Activated naive CD4-positive, alpha-beta T cell treated with anti-CD3 and anti-CD28 coated beads for 36 hours (primary cell): ENCODE results near the gene RPRD2. TPM values are rescaled to one million over a fixed set of nuclear protein-coding genes. Genes with fewer than 3 reads are reported as not detected.

Experiments
- CTCF ChIA-PET: fragments of 350-600 bp; sonication (Branson Sonifier 250); formaldehyde crosslinking; loops from one replicate; lab custom pipeline; 2021; ENCODE audit warnings: antibody characterized with exemption; lab: Charles Lee
- DNase-seq: peaks from one replicate; pipeline ENCODE4 v3.0.0-alpha.2; 2020
- H3K27ac Mint-ChIP-seq: one replicate; pipeline ENCODE4 v1.8.0; 2021; ENCODE audit warnings: mild to moderate bottlenecking, mixed read lengths
- H3K27me3 Mint-ChIP-seq: one replicate; pipeline ENCODE4 v1.8.0; 2021; ENCODE audit warnings: low read depth, mixed read lengths
- H3K36me3 Mint-ChIP-seq: one replicate; pipeline ENCODE4 v1.8.0; 2021; ENCODE audit warnings: low read depth, mixed read lengths
- H3K4me1 Mint-ChIP-seq: one replicate; pipeline ENCODE4 v1.8.0; 2021; ENCODE audit warnings: low read depth, mixed read lengths
- H3K4me3 Mint-ChIP-seq: one replicate; pipeline ENCODE4 v1.8.0; 2021; ENCODE audit warnings: mild to moderate bottlenecking, moderate library complexity, mixed read lengths
- H3K9me3 Mint-ChIP-seq: one replicate; pipeline ENCODE4 v1.8.0; 2021; ENCODE audit warnings: mixed read lengths
- intact Hi-C: fragments of 100-400 bp; cut with micrococcal nuclease; formaldehyde crosslinking; loops from one replicate; pipeline ENCODE4 v1.15.1; 2023
- total RNA-seq, 2 experiments: library from RNA; stranded (reverse); gene quantifications; one replicate each; pipeline ENCODE4 v1.2.3, GENCODE V29; 2021

Gene RPRD2
- total RNA-seq, 2 experiments from 2014 or later, result 20.9 to 22.9 TPM

DNA sequence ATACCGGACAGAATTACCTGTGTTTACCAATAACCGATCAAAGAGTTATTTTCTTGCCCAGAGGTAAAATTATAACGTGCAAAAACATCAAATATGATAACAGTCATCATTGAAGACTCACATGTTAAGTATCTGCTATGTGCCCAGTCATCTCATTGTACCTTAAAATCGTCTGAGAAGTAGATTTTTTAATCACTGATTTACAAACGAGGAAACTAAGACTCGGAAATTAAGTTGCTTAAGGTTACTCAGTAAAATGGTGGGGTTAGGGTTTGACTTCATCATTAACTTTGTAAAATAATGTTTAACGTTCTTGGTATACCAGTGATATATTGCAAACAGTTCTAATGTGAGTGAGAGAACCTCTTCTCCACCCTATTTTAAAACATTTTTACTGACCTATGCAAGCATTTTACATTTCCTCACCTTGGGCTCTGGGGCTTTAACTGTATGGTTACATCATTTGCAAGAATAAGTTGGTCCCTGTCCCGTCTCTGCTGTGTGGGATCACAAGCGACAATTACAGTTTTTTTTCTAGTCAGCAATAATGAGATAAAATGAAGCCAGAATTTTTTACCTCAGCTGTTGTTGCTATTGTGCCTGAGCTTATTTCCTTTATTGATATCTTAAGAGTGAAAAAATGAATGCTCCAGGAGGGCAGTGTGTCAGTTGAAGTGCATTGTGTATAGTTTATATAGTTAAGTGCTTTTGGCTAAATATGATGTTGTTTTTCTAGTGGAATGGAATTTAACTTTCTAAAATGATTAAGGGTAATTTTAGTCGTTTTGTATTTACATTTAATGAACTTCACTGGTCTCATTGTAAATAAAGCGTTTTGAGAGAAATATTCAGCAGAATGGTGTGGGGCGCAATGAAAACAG, 2.7 kb downstream of the RPRD2 start:
- H3K9me3 Mint-ChIP-seq, result no peaks in the 10 kb centered on the region
- CTCF ChIA-PET, result interaction anchor here (0.6 kb wide), 1 partner anchor 816 kb away, joined by 3 read pairs; no protein-coding TSS in a partner anchor
- DNase-seq, result peak; percentile 19
- H3K36me3 Mint-ChIP-seq, result peaks cover 24% of the 10 kb centered on the region
- intact Hi-C loops, result loop anchor here (1.0 to 10.0 kb wide), 6 partner anchors 64 to 691 kb away; partner anchors contain the start of genes ARNT, CDC42SE1, CERS2 and MINDY1
- no peaks in the 10 kb centered on the region for H3K27me3 Mint-ChIP-seq
- peak overlapping the region; percentile 89 for H3K4me3 Mint-ChIP-seq
- peaks cover 39% of the 10 kb centered on the region for H3K4me1 Mint-ChIP-seq
- peak overlapping the region; percentile 98 for H3K27ac Mint-ChIP-seq

DNA sequence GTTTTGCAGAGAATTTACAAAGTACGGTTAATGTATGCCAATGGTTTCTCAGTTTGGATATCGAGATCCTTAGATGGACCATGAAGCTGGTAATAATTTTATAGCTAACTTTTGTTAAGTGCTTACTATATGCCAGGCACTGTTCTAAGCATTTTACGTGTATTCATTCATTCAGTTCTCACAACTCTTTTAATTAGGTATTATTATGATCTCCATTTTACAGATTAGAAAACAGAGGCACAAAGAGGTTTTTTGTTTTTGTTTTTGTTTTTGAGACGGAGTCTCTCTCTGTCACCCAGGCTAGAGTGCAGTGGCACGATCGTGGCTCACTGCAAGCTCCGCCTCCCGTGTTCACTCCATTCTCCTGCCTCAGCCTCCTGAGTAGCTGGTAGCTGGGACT, 7.2 kb downstream of the RPRD2 start:
- no peaks in the 10 kb centered on the region for H3K9me3 Mint-ChIP-seq
- intact Hi-C loops, result no loop called here
- CTCF ChIA-PET, result interaction anchor here (0.8 kb wide), 1 partner anchor 12 kb away, joined by 3 read pairs; no protein-coding TSS in a partner anchor
- H3K36me3 Mint-ChIP-seq, result peaks cover 12% of the 10 kb centered on the region
- peak overlapping the region; percentile 46 for H3K4me3 Mint-ChIP-seq
- peak; percentile 23 for DNase-seq
- peaks cover 73% of the 10 kb centered on the region for H3K4me1 Mint-ChIP-seq
- no peaks in the 10 kb centered on the region for H3K27me3 Mint-ChIP-seq
- peak overlapping the region; percentile 68 for H3K27ac Mint-ChIP-seq

DNA sequence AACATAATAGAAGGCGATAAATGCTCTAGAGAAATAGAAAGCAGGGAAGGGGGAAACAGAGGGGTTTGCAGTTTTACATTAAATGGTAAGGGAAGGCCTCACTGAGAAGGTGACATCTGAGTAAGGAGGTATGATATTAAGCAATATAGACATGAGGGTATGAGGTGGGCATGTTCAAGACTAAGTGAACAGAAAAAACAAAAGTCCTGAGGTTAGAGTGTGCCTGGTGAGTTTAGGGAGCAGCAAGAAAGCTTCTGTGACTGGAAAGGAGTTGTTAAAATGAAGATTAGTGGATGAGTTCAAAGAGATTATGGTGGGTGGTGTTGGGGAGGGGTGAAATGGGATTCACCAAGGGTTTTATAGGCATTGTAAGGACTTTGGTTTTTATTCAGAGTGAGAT, 8.6 kb downstream of the RPRD2 start:
- Mint-ChIP-seq H3K4me1 (peaks cover 70% of the 10 kb centered on the region), H3K9me3 (no peaks in the 10 kb centered on the region), H3K27ac (no peak overlapping the region), H3K27me3 (no peaks in the 10 kb centered on the region), H3K36me3 (peaks cover 9% of the 10 kb centered on the region), H3K4me3 (no peak overlapping the region)
- intact Hi-C loops, result no loop called here
- CTCF ChIA-PET, result interaction anchor here (1.2 to 1.3 kb wide), 2 partner anchors 15 to 101 kb away, joined by 6 read pairs; no protein-coding TSS in a partner anchor
- DNase-seq, result no peak

DNA sequence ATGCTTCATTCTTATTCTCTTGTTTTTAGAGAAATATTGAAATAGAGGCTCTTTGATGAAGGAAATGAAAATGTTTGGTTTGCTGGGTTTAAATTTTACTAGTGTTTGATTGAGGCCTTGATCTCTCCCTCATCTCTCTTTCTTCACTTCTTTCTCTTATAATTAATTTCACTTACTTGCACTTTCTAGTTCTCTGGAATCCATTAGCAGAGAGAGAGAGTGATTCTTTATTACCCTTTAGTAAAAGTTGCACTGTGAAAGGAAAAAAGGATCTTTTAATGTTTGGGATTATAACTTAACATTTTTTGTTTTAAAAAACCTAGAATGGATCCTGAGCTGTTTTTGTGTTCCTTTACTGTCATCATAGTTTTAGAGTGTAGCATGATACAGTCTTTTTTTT, 12.2 kb downstream of the RPRD2 start:
- Mint-ChIP-seq H3K4me1 (peaks cover 53% of the 10 kb centered on the region), H3K27me3 (no peaks in the 10 kb centered on the region), H3K27ac (peak overlapping the region; percentile 26), H3K36me3 (peaks cover 4% of the 10 kb centered on the region), H3K9me3 (no peaks in the 10 kb centered on the region), H3K4me3 (no peak overlapping the region)
- CTCF ChIA-PET, result interaction anchor here (0.6 kb wide), 1 partner anchor 25 kb away, joined by 3 read pairs; no protein-coding TSS in a partner anchor
- DNase-seq, result no peak
- intact Hi-C loops, result no loop called here

DNA sequence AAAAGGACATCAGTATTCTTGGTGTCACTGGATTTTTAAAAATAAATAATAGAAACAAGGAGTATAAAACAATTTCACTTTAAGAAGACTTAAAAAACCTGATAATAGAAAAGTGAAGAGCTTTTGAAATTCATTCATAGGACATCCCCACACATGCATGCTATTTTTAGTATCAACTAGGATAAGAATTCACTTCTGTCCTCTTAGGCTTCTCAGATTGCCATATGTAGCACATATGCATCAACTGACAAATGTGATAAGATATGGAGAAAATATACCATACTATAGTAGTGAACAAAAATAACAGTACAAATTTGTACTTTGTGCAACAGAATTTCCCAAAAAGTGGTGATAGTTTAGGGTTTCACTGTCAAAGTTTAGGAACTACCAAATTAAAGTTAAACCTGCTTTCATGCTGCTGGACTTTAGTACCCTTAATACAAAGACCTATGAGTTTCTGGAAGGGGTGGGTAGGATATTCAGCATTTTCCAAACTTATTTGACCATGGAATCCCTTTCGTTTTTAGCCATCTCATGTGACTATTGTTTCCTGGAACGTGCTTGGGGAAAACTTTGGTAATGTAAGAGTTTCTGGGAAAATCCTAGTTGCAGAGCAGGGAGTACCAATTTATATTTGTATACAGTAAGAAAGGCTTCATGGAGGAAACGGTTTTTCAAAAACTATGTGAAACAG, 19.8 kb downstream of the RPRD2 start:
- H3K4me3 Mint-ChIP-seq, result no peak overlapping the region
- CTCF ChIA-PET, result interaction anchor here (0.7 to 1.2 kb wide), 2 partner anchors 13 to 16 kb away, joined by 3 to 4 read pairs; no protein-coding TSS in a partner anchor
- no peaks in the 10 kb centered on the region for H3K9me3 Mint-ChIP-seq
- H3K4me1 Mint-ChIP-seq, result peaks cover 34% of the 10 kb centered on the region
- H3K27ac Mint-ChIP-seq, result no peak overlapping the region
- peaks cover 2% of the 10 kb centered on the region for H3K36me3 Mint-ChIP-seq
- intact Hi-C loops, result no loop called here
- no peaks in the 10 kb centered on the region for H3K27me3 Mint-ChIP-seq
- no peak for DNase-seq

DNA sequence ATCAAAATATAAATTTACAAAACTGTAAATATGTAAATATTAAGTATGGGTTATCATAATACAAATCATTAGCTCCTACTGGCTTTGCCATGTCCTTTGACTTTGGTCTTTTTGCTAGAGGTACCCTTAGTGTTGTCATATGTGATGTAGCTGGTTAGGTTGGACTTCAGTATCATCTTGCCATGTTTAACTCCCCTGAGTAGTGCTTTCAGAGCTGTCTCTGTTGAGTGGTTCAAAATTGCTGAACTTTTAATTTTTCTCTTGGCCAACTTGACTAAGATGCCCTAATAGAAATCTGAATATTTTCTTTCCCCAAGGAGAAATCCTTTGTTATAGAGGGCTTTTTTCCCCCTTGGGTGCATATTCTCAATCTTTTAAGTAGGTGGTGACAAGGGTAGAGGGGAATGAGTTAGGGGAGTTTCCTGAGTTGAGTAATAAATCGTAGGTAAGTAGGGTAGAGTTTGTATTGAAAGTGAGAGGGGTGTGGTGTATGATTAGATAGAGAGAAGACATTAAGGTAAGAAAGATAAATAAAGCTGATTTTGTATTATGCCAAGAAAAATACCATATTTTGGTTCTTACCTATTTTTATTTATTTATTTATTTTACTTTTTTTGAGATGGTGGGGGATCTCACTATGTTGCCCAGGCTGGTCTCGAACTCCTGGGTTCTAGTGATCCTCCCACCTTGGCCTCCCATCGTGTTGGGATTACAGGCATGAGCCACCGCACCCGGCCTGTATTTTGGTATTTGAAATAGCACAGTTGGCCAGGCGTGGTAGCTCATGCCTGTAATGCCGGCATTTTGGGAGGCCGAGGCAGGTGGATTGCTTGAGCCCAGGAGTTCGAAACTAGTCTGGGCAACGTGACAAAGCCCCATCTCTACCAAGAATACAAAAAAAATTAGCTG, 21.8 kb downstream of the RPRD2 start:
- intact Hi-C loops, result loop anchor here (5.0 kb wide), 1 partner anchor 37 kb away; no protein-coding TSS in a partner anchor
- CTCF ChIA-PET, result interaction anchor here (0.5 to 0.6 kb wide), 3 partner anchors 17 to 166 kb away, joined by 3 to 5 read pairs (median 3); no protein-coding TSS in a partner anchor
- peak overlapping the region; percentile 0 for H3K27ac Mint-ChIP-seq

DNA sequence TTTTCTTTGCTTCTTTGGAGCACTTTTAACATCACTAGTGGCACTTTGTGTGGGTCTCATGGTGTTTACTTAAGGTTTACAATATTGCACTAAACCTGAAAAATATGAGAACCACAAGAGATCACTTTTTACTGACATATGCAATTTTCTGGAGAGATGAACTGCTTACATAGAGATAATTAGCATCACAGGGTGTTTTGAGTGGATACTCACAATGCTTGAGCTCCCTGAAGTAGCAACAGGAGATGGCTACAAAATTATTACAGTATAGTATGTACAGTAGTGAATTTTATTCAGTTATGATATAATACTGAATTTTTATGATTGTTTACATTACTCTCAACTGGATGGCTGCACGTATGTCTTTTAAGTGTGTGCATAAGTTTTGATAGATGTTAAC, 22.6 kb downstream of the RPRD2 start:
- Mint-ChIP-seq H3K9me3 (no peaks in the 10 kb centered on the region), H3K4me1 (peaks cover 49% of the 10 kb centered on the region), H3K36me3 (peaks cover 2% of the 10 kb centered on the region), H3K27me3 (no peaks in the 10 kb centered on the region), H3K27ac (no peak overlapping the region), H3K4me3 (no peak overlapping the region)
- CTCF ChIA-PET, result no interaction called here
- intact Hi-C loops, result loop anchor here (5.0 kb wide), 1 partner anchor 36 kb away; no protein-coding TSS in a partner anchor
- no peak for DNase-seq

More for the DNA sequence above, 21.8 kb downstream of the RPRD2 start:
- Mint-ChIP-seq H3K4me3 (no peak overlapping the region), H3K4me1 (peaks cover 47% of the 10 kb centered on the region), H3K27me3 (no peaks in the 10 kb centered on the region), H3K9me3 (no peaks in the 10 kb centered on the region), H3K36me3 (peaks cover 2% of the 10 kb centered on the region)
- no peak for DNase-seq

DNA sequence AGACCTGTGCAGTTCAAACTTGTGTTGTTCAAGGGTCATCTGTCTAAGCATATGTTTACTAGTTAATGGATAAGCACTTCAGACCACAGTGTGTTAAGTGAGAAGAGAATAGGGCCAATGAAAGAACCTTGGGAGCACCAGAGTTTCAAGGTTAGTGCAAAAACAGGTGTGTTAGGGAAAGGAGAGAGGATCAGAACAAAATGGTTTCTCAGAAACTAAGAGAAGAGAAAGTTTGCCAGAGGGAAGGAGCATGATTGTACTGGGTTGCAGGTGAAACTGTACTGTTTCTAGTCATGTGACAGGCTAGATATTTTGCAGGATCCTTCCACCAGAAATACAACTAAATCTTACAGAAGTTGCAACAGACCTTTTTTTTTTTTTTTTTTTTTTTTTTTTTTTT, 23.3 kb downstream of the RPRD2 start:
- H3K4me3 Mint-ChIP-seq, result no peak overlapping the region
- H3K27ac Mint-ChIP-seq, result peak overlapping the region; percentile 50
- no peak for DNase-seq
- H3K36me3 Mint-ChIP-seq, result peaks cover 2% of the 10 kb centered on the region
- H3K4me1 Mint-ChIP-seq, result peaks cover 52% of the 10 kb centered on the region
- CTCF ChIA-PET, result interaction anchor here (0.9 kb wide), 1 partner anchor 15 kb away, joined by 6 read pairs; no protein-coding TSS in a partner anchor
- intact Hi-C loops, result loop anchor here (5.0 kb wide), 1 partner anchor 35 kb away; no protein-coding TSS in a partner anchor
- H3K9me3 Mint-ChIP-seq, result no peaks in the 10 kb centered on the region
- H3K27me3 Mint-ChIP-seq, result no peaks in the 10 kb centered on the region

DNA sequence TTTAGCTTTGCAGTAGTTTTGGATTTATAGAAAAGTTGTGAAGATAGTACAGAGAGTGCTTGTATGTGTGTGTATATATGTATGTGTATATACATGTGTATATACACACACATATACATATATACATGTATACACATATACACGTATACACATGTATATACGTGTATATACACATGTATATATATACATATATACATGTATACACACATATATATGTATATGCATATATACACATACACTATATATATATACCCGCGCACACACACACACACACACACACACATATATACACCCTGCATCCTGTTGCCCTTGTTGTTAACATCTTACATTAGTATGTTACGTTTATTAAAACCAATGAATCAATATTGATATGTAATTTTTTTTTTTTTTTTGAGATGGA, 24.3 kb downstream of the RPRD2 start:
- no peak overlapping the region for H3K4me3 Mint-ChIP-seq
- no peak overlapping the region for H3K27ac Mint-ChIP-seq
- no peaks in the 10 kb centered on the region for H3K27me3 Mint-ChIP-seq
- H3K36me3 Mint-ChIP-seq, result peaks cover 2% of the 10 kb centered on the region
- intact Hi-C loops, result loop anchor here (5.0 kb wide), 1 partner anchor 34 kb away; no protein-coding TSS in a partner anchor
- CTCF ChIA-PET, result interaction anchor here (0.7 to 0.9 kb wide), 2 partner anchors 16 to 663 kb away, joined by 3 to 6 read pairs; no protein-coding TSS in a partner anchor
- H3K4me1 Mint-ChIP-seq, result peaks cover 59% of the 10 kb centered on the region
- no peaks in the 10 kb centered on the region for H3K9me3 Mint-ChIP-seq
- no peak for DNase-seq

DNA sequence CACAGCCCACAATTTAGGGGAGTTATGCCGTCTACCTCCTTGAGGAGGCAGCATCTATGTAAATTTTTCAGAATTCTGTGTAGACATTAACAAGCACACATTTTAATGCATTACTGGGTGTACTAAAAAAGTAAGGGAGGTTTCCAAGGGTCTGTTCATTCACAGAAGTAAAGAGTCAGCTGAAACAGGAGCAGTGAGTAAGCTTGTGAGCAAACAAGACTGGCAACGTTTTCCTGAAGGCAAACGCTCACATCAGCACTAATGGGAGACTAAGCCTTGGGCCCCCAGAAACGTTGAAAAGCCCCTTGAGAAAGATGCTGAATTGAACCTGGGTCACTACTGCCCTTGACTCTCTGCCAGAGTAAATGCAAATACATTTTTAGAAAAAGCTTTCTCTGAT, 25.7 kb downstream of the RPRD2 start:
- no peak overlapping the region for H3K4me3 Mint-ChIP-seq
- peaks cover 51% of the 10 kb centered on the region for H3K4me1 Mint-ChIP-seq
- DNase-seq, result no peak
- CTCF ChIA-PET, result interaction anchor here (0.6 kb wide), 1 partner anchor 20 kb away, joined by 3 read pairs; no protein-coding TSS in a partner anchor
- intact Hi-C loops, result loop anchor here (5.0 kb wide), 1 partner anchor 33 kb away; no protein-coding TSS in a partner anchor
- H3K36me3 Mint-ChIP-seq, result peaks cover 5% of the 10 kb centered on the region
- no peaks in the 10 kb centered on the region for H3K9me3 Mint-ChIP-seq
- no peak overlapping the region for H3K27ac Mint-ChIP-seq
- H3K27me3 Mint-ChIP-seq, result no peaks in the 10 kb centered on the region

DNA sequence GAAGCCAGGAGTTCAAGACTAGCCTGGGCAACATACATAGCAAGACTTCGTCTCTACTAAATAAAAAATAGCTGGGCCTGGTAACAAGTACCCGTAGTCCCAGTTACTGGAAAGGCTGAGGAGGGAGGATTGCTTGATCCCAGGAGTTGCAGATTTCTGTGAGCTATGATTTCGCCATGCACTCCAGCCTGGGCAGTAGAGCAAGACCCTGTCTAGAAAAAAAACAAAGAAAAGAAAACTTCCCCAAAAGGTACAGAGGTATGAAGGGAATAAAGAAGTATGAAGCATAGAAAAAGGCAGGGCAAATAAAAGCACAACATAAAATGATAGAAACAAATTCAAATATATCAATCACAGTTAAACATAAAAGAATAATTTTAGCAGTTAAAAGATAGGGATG, 28.7 kb downstream of the RPRD2 start:
- intact Hi-C loops, result no loop called here
- CTCF ChIA-PET, result no interaction called here
- Mint-ChIP-seq H3K4me3 (no peak overlapping the region), H3K36me3 (peaks cover 18% of the 10 kb centered on the region), H3K4me1 (peaks cover 42% of the 10 kb centered on the region), H3K27me3 (no peaks in the 10 kb centered on the region), H3K27ac (no peak overlapping the region), H3K9me3 (peaks cover 4% of the 10 kb centered on the region)
- DNase-seq, result no peak
